ENCODE measurements around the gene SFXN3.

The SFXN3 gene

GRCh38 chr10:101056365-101057151 lies 25.5 kb downstream of the SFXN3 start:
- no peak for DNase-seq (ENCODE audit: low read depth in 1 of 2, low spot score in 1 of 2)

- DNase-seq (ENCODE audit: low read depth in 1 of 2, low spot score in 1 of 2) = peak; percentile 75 to 90
Observed at GRCh38 chr10:101060036-101060950, 29.3 kb downstream of the SFXN3 start.

- peak in 1 of 2 donors; percentile 83 for DNase-seq (ENCODE audit: low read depth in 1 of 2, low spot score in 1 of 2)
Observed at GRCh38 chr10:101060951-101061623, 30.1 kb downstream of the SFXN3 start.

- DNase-seq (ENCODE audit: low read depth in 1 of 2, low spot score in 1 of 2) = no peak
Observed at GRCh38 chr10:101061624-101062231, 30.7 kb downstream of the SFXN3 start, which contains the start of gene KAZALD1. KAZALD1 (plus strand) TSS chr10:101061989; CDS start chr10:101062593, 604 bp downstream.

GRCh38 chr10:101062232-101063049 lies 31.4 kb downstream of the SFXN3 start:
- no peak for DNase-seq (ENCODE audit: low read depth in 1 of 2, low spot score in 1 of 2)

- DNase-seq (ENCODE audit: low read depth in 1 of 2, low spot score in 1 of 2) = no peak
Observed at GRCh38 chr10:101063050-101063525, 32.1 kb downstream of the SFXN3 start.

- no peak for DNase-seq (ENCODE audit: low read depth in 1 of 2, low spot score in 1 of 2)
Observed at GRCh38 chr10:101063548-101064414, 32.7 kb downstream of the SFXN3 start.

GRCh38 chr10:101064415-101065030 lies 33.5 kb downstream of the SFXN3 start:
- DNase-seq (ENCODE audit: low read depth in 1 of 2, low spot score in 1 of 2) = no peak

- no peak for DNase-seq (ENCODE audit: low read depth in 1 of 2, low spot score in 1 of 2)
Observed at GRCh38 chr10:101065481-101066145, 34.6 kb downstream of the SFXN3 start.

- no peak for DNase-seq (ENCODE audit: low read depth in 1 of 2, low spot score in 1 of 2)
Observed at GRCh38 chr10:101066146-101066895, 35.3 kb downstream of the SFXN3 start.

GRCh38 chr10:101066896-101067355 lies 35.9 kb downstream of the SFXN3 start:
- no peak for DNase-seq (ENCODE audit: low read depth in 1 of 2, low spot score in 1 of 2)

- peak; percentile 46 to 60 for DNase-seq (ENCODE audit: low read depth in 1 of 2, low spot score in 1 of 2)
Observed at GRCh38 chr10:101067356-101068083, 36.5 kb downstream of the SFXN3 start.

GRCh38 chr10:101069441-101069840 lies 38.4 kb downstream of the SFXN3 start:
- no peak for DNase-seq (ENCODE audit: low read depth in 1 of 2, low spot score in 1 of 2)

GRCh38 chr10:101070098-101070497 lies 39.1 kb downstream of the SFXN3 start:
- DNase-seq (ENCODE audit: low read depth in 1 of 2, low spot score in 1 of 2) = no peak

GRCh38 chr10:101071267-101071884 lies 40.3 kb downstream of the SFXN3 start:
- DNase-seq (ENCODE audit: low read depth in 1 of 2, low spot score in 1 of 2) = no peak

- DNase-seq (ENCODE audit: low read depth in 1 of 2, low spot score in 1 of 2) = no peak
Observed at GRCh38 chr10:101071885-101072433, 40.9 kb downstream of the SFXN3 start.

All from activated T-helper 1 cell treated with anti-CD3 and anti-CD28 coated beads, Interleukin-2, amount 50 U/mL, for 16 hours (primary cell).